Astrocyte of the spinal cord (primary cell): ENCODE data around the gene DLGAP1.

ENCODE experiments used
- DNase-seq: peaks from one replicate; pipeline ENCODE4 v3.0.0; 2011; ENCODE audit warnings: low read depth, low spot score
- H3K4me3 ChIP-seq: 2 replicates; pipeline ENCODE4 v1.5.1; 2011; ENCODE audit warnings: low read depth, mild to moderate bottlenecking, low read length, moderate library complexity
- CTCF ChIP-seq: IDR thresholded peaks from 2 replicates; pipeline ENCODE4 v1.5.1; 2012; ENCODE audit warnings: low read depth, mild to moderate bottlenecking, low read length, inconsistent platforms
- in situ Hi-C: cut with HindIII; loops from 2 replicates; pipeline ENCODE4 v1.10.0; 2017; ENCODE audit warnings: low sequenced_read_pairs

The DLGAP1 gene

GRCh38 chr18:4399929-4400328 is 55.2 kb downstream of the DLGAP1 start:
- no peak for TF ChIP-seq CTCF
- in situ Hi-C loops: no loop called here

GRCh38 chr18:4394700-4395099 is 60.4 kb downstream of the DLGAP1 start:
- DNase-seq: no peak
- TF ChIP-seq CTCF: no peak
- in situ Hi-C loops: no loop called here
- no peak overlapping the region for H3K4me3 ChIP-seq

More at GRCh38 chr18:4399929-4400328, 55.2 kb downstream of the DLGAP1 start:
- DNase-seq: no peak
- H3K4me3 ChIP-seq: no peak overlapping the region

GRCh38 chr18:4391859-4392258 is 63.2 kb downstream of the DLGAP1 start:
- DNase-seq: no peak
- in situ Hi-C loops: no loop called here
- no peak for TF ChIP-seq CTCF
- H3K4me3 ChIP-seq: no peak overlapping the region

- TF ChIP-seq CTCF: no peak
- H3K4me3 ChIP-seq: no peak overlapping the region
- no peak for DNase-seq
- in situ Hi-C loops: no loop called here
Measured at GRCh38 chr18:4385876-4386275, 69.2 kb downstream of the DLGAP1 start.

GRCh38 chr18:4384932-4385331 is 70.2 kb downstream of the DLGAP1 start:
- no peak overlapping the region for H3K4me3 ChIP-seq
- no peak for DNase-seq
- TF ChIP-seq CTCF: no peak
- in situ Hi-C loops: no loop called here

- in situ Hi-C loops: no loop called here
- no peak for DNase-seq
- H3K4me3 ChIP-seq: no peak overlapping the region
Measured at GRCh38 chr18:4374564-4374963, 80.5 kb downstream of the DLGAP1 start.

More at GRCh38 chr18:4374564-4374963, 80.5 kb downstream of the DLGAP1 start:
- TF ChIP-seq CTCF: no peak
